ENCODE measurements around the gene TBX18.

TBX18 gene

GRCh38 chr6:84667252-84668213, 96.9 kb downstream of the TBX18 start:
- FAIRE-seq = no peak

- no peak for FAIRE-seq
These were observed 99.0 kb downstream of the TBX18 start for GRCh38 chr6:84665401-84665800.

DNA sequence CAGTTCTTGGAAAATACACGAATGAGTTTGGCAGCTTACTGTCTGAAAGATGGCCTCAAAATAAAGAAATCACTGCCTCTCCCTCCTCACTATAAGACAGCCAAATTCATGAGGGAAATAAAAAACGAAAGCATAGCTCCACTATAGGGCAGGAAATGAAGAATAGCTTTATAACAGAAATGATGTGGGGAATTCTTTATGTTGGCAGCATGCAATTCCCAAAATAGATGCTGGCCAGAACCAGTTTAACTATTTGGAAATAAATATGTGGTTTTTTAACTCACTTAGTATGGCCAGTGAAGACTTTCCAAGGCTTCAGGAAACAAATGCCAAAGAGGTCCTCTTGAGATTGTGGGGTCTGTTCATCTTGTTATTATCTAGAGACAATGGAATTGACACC, 100.5 kb downstream of the TBX18 start:
- no peak for FAIRE-seq

DNA sequence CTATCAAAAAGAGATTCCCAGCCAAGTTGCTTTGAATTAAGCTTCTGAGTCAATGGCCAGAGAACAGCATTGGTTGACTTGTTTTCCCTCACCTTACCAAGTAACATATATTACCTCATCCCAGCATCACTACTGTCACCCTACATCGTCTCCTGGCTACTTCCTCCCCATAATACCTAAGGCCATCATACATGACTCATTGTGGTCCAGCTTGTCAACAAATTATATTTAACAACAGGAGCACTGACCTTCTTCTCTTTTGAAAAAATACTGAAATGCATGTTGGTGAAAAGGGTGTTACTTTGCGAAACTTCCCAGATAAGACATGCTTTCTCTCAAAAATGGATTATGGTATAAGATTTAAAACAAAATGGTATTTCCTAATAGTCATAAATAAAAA, 106.9 kb downstream of the TBX18 start:
- FAIRE-seq = no peak

DNA sequence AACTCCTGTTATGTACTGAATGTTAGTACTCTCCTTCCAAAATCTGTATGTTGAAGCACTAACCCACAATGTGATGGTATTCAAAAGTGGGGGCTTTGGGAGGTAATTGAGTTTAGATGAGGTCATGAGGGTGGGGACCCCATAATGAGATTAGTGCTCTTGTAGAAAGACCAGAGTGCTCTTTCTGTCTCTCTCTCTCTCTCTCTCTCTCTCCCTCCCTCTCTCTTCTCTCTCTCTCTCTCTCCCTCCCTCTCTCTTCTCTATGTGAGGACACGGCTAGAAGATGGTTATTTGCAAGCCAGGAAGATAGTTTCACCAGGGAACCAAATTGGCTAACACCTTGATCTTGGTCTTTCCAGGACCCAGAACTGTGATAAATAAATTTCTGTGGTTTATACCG, 107.4 kb downstream of the TBX18 start:
- no peak for FAIRE-seq

DNA sequence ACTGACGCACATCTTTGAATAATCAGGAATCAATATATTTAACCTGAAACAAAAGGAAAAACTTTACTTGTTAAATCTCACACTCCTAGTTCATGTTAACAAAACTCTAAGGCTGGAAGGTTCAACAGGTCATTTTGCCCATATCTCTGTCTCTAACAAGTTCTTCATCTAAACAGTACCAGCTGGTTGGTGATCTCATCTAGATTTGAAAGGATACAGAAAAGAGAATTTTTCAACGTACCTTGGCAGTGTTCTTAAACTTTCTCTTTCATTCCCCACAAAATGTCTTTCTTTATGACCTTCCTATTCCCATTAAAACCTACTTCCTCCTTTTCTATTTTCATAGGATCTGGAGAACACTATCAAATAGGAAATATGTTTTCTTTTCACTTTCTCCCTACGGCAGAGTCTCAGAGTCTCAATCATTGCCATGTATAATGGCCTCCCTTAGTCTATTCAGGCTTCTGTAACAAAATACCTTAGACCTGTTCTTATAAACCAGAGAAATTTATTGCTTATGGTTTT, 111.3 kb downstream of the TBX18 start:
- FAIRE-seq = no peak

- FAIRE-seq = no peak
These were observed 111.9 kb downstream of the TBX18 start for GRCh38 chr6:84652356-84653026.

DNA sequence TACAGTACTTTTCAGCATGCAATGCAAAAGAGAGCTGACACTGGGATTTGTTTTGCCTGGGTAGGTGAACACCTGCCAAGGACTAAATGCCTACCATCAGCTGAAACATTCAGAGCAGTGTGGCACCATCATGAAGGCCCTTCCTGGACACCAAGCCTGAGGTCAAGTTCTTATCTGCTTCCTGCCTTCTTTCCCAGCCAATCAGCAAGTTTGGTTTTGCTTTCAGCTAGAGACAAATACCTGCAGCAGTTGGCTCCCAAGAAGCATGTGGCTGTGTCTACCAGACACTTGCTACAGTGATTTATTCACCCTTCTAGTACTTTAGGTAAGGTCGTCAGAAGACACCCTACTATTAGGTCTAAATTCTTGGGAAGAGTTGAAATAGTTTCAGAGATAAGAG, 112.8 kb downstream of the TBX18 start:
- FAIRE-seq = no peak

- no peak for FAIRE-seq
These were observed 116.0 kb downstream of the TBX18 start for GRCh38 chr6:84648444-84648843.

- no peak for FAIRE-seq
These were observed 118.7 kb downstream of the TBX18 start for GRCh38 chr6:84645563-84646266.

- no peak for FAIRE-seq
These were observed 119.4 kb downstream of the TBX18 start for GRCh38 chr6:84645000-84645399.

GRCh38 chr6:84643778-84644177, 120.6 kb downstream of the TBX18 start:
- FAIRE-seq = no peak

GRCh38 chr6:84641076-84641475, 123.3 kb downstream of the TBX18 start:
- no peak for FAIRE-seq

DNA sequence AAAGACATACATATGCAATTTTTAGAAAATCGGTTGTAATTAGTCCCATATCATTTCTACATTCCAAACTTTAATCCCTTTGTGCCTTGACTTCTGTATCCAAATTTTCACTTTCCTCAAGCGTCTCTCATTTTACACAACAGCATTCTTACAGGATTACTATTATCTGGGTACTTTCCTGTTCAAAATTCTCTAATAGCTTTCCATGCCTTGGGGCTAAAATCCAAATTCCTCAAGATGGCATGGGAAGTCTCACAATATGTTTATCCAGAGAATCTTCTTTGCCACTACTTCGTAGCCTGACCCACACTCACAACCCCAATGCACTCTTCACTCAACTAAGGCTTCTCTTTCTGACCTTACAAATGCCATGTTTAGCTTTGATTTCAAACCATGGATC, 125.0 kb downstream of the TBX18 start:
- FAIRE-seq = no peak

- FAIRE-seq = no peak
These were observed 126.1 kb downstream of the TBX18 start for GRCh38 chr6:84638286-84638685.

Data from islet of Langerhans (tissue), 1 donor.